HG03439 (cell line): ENCODE data around the gene DNAI2.
"Not testable (repeated sequence)": the region's sequence is repeated elsewhere in the genome, so short reads cannot be mapped to it uniquely, and the experiment has no call there.

Experiments
- ATAC-seq: cut with Tn5 transposase; IDR thresholded peaks from one replicate; pipeline ENCODE4 v1.9.1; 2021; ENCODE audit warnings: mild to moderate bottlenecking, moderate library complexity; ENCODE audit not compliant: unreplicated experiment

The DNAI2 gene

GRCh38 chr17:74244128-74244527 is 29.9 kb upstream of the DNAI2 start:
- no peak for ATAC-seq

DNA sequence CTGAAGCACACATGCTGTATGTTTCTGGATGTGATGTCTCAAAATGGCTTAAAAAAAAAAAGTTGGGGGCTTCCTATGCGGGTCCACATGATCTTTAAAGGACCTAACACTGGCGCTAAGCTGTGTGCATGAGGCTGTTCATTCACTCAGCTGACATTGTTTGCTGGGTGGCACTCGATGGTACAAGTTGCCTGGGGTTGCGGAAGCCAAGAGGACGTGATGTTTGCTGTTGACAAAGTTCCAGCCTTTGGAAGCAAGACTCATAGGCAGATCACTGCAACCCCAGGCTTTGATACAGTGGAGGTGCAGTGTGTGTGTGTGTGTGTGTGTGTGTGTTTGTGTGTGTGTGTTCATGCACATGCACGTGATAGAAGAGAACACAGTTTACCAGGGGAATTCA is 29.5 kb upstream of the DNAI2 start:
- ATAC-seq = no peak

- no peak for ATAC-seq
Observed at GRCh38 chr17:74245145-74245831, 28.7 kb upstream of the DNAI2 start.

- no peak for ATAC-seq
Observed at GRCh38 chr17:74245871-74246270, 28.2 kb upstream of the DNAI2 start.

GRCh38 chr17:74249590-74250270 is 24.3 kb upstream of the DNAI2 start:
- no peak for ATAC-seq

DNA sequence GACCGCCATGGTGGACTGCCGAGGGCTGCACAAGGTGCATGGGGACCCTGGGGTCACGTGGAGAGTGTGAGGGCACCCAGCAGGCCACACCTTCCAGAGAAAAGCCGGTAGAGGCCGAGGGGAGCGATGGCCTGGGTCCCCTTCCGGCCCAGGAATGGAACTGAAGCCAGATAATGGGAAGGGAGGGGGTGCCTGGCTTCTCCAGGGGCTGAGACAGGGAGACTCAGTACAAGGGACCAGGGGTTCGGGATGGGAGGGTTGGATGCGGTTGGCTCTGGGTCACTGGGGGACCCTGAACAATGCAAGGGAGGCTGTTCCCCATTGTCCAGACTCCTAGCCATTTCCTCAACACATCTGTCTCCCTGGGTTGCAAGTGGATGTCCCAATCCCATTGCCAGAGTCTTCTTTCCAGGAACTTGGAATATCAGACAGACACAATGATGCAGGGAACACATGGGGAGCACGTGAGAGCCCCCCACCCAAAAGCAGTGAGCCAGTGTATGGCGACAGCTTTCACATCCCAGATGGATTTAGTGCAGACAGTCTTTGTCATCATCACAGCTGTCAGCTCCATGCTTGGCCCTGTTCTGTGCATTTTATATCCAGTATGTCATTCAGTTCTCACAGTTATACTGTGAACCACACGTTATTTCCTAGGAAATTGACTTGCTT is 23.6 kb upstream of the DNAI2 start:
- ATAC-seq = no peak

GRCh38 chr17:74251051-74251450 is 23.0 kb upstream of the DNAI2 start:
- no peak for ATAC-seq

DNA sequence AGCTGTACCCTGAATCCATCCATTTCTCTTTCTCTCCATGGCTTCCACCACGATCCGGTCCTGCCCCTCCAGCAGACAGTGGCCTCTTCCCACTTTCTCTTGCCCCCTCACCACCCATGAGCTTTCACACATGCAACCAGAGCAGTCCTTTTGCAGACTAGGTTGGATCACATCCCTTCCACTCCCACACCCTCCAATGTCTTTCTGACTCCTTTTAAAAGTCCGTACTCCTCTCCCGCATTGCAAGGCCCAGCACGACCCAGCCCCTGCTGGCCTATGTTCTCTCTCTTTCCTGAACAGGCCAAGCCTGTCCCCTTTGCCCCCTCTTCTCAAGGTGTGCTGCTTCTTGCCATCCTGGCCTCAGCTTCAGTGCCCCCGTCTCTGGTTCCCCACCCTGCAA is 22.5 kb upstream of the DNAI2 start:
- no peak for ATAC-seq

DNA sequence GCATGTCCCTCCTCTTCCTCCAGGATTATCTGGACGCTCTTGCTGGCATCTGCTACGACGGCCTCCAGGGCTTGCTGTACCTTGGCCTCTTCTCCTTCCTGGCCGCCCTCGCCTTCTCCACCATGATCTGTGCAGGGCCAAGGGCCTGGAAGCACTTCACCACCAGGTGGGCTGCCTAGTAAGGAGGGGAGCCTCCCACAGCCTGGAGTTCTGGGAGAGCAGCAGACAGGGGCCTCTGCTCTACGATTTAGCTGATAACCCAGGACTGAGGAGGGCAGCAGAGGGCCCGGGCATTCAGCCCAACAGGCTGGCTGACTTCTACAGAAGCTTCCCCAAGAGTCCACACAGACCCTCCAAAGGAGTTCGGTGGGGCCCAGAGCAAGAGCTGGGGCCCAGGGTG is 21.8 kb upstream of the DNAI2 start:
- ATAC-seq = no peak

- ATAC-seq = no peak
Observed at GRCh38 chr17:74253036-74253435, 21.0 kb upstream of the DNAI2 start.

DNA sequence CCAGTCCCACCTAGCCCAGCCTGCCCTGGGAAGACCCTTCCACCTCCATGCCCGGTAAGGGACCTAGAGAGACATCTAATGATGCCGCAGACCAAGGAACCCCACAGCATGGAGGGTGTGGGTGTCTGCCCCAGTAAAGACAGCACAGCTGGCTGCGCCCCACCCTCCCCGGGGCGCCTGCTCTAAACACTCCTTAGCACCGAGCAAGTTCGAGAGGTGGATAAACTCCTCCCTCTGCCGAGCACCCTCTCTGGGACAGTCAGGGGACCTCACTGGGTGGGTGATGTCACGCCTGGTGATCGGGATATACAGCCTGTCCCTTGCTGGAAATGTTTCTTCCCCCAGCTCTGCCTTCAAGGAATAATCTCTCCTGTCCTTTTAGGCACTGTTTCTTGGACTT is 16.7 kb upstream of the DNAI2 start:
- no peak for ATAC-seq

- ATAC-seq = no peak
Observed at GRCh38 chr17:74259667-74260524, 14.1 kb upstream of the DNAI2 start.

- no peak for ATAC-seq
Observed at GRCh38 chr17:74260525-74260850, 13.5 kb upstream of the DNAI2 start.

- no peak for ATAC-seq
Observed at GRCh38 chr17:74262601-74263000, 11.4 kb upstream of the DNAI2 start.

GRCh38 chr17:74267054-74267453 is 7.0 kb upstream of the DNAI2 start:
- not testable (repeated sequence) for ATAC-seq

DNA sequence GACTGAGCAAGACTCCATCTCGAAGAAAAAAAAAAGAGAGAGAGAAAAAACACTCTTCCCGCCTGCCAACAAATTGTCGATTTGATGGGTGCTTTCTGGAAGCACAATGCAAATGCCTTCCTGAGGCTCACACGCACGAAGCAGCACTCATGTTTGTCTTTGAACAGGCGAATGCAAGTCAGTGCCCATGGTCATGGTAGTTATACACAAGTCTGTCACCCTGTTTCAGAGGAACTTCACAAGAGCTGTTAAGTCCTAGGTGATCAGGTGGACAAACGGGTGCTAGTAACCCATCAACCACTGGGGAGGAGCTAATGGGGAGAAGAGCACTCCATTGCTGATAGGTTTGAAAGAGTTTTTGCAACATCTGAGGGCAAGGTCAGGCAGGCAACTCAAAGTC is 6.5 kb upstream of the DNAI2 start:
- ATAC-seq = no peak

GRCh38 chr17:74267987-74268499 is 6.0 kb upstream of the DNAI2 start:
- no peak for ATAC-seq

DNA sequence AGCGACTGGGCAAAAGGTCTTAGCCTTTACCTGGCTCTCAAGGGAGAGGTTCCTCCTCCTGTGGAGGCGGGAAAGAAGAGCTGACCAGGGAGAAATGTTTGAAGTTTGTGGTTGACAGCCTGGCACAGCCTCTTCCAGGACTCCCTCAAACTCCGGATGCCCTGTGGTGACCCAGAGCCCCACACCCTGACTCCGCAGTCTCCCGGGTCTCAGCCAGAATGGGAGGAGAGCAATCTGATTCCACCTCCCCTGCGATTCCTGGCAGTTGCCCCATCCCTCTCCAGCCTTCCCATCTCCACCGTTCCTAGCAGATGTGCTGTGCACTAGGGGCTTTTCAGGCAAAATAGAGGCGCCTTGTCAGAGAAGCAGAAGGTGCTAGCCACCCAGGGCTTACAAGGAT is 5.5 kb upstream of the DNAI2 start:
- no peak for ATAC-seq

DNA sequence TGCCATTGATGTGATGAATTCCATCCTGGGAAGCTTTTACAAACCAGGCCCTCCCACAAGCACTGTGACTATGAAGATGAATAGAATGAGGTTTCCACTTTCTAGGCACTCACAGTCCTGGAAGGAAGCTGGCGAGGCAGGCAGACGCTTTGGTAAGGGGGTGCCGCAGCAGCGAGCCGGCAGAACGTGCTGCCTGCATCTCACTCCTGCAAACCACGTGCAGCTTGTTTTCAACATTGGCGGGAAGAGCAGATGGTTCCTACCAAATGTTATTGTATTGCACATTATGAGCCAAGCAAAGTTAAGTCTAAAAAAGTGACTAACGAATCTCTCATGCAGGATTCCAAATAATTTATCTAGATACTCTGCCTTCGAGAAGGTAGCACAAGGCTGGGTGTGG is 3.7 kb upstream of the DNAI2 start:
- ATAC-seq = no peak

DNA sequence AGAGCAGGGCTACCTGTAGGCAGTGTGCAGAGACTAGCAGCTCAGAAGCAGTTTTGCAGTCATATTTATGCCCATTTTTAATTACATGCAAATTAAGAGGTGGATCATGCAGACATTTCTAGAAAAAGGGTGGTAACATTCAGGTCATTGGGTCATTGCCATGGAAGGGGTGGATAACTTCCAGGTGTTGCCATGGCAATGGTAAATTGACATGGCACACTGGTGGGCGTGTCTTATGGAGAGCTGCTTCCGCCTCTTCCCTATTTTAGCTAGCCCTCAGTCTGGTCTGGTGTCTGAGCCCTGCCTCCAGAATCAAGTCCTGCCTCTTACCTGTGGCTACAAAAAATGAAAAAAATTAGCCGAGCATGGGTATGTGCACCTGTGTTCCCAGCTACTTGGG is 2.8 kb upstream of the DNAI2 start:
- ATAC-seq = no peak

- no peak for ATAC-seq
Observed at GRCh38 chr17:74271901-74272561, 2.0 kb upstream of the DNAI2 start.
